HG02981 (cell line): ENCODE results near the gene HK3.

Experiments
- ATAC-seq: cut with Tn5 transposase; IDR thresholded peaks from one replicate; pipeline ENCODE4 v1.9.1; 2021; ENCODE audit warnings: mild to moderate bottlenecking, moderate library complexity; ENCODE audit not compliant: unreplicated experiment

The HK3 gene

GRCh38 chr5:176851380-176851779 is 47.8 kb downstream of the HK3 start:
- ATAC-seq = no peak

- no peak for ATAC-seq
Measured at GRCh38 chr5:176850371-176851245, 48.5 kb downstream of the HK3 start.

DNA sequence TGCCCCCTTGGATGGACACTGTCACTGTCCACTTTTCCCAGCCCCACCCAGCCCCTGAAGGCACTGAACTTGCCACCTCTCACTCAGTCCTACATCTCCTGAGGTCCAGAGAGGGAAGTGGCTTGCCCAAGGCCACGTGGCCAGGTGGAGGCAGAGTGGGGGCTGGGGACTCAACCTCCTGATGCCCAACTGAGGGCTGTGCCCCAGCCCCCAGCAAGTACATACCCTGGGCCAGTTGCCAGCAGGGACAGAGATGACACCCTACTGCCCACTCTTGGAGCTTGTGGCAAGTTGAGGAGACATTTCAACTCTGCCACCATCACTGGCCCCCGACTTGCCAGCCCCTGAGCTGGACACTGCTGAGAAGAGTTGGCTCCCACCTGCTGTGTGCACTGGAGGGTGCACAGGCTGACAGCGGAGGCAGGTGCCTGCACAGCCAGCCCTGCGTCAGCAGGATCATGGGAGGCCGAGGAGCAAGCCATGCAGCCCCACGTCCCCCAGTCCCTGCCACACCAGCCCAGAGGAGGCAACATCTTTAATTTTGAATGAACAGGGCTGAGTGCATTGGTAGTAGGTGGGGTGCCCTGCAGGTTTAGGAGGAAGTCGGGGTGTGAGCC is 49.4 kb downstream of the HK3 start:
- ATAC-seq = no peak

GRCh38 chr5:176848651-176849050 is 50.5 kb downstream of the HK3 start:
- no peak for ATAC-seq

- ATAC-seq = no peak
Measured at GRCh38 chr5:176847726-176848290, 51.3 kb downstream of the HK3 start.

GRCh38 chr5:176847148-176847547 is 52.0 kb downstream of the HK3 start:
- ATAC-seq = no peak

DNA sequence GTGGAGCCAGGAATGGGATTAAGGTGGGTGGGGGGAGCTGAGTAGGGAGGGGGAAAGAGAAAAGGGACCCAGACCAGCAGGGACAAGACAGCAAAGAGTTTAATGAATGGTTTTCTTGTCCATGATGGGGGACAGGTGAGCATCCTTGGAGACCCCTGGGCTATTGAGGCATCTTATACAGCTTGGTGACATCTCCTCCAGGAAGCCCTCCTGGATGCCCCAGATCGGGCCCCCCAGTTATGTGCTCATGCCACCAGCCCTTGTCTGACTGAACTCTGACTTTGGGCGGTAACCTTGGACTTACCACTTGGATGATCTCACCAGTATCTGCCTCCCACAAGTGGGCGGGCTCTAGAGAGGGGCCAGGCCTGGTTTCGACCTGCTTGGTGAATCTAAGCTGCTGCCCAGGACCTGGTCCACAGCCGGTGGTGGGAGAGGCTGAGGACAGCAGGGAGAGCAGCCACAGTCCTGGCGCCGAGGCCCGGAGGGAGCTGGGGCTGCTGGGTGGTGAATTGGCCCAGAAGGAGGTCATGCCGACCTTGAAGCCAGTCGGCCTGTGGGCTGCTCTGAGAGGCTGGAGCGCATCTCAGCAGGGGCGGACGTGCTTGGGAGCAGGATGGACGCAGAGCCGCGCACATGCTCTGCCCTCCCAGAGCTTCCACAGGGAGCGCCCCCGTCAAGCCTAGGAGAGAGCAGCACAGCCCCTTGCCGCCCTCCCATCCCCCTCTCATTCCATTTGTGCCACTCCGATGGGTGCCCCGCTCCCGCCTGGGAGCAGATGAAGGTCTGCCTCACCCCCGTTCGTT is 52.6 kb downstream of the HK3 start:
- ATAC-seq = no peak

- no peak for ATAC-seq
Measured at GRCh38 chr5:176845392-176845713, 53.8 kb downstream of the HK3 start.

- no peak for ATAC-seq
Measured at GRCh38 chr5:176844706-176845391, 54.3 kb downstream of the HK3 start.

- ATAC-seq = no peak
Measured at GRCh38 chr5:176844281-176844680, 54.9 kb downstream of the HK3 start.

GRCh38 chr5:176843673-176844072 is 55.5 kb downstream of the HK3 start:
- ATAC-seq = no peak

- no peak for ATAC-seq
Measured at GRCh38 chr5:176837707-176838115, 61.4 kb downstream of the HK3 start.

DNA sequence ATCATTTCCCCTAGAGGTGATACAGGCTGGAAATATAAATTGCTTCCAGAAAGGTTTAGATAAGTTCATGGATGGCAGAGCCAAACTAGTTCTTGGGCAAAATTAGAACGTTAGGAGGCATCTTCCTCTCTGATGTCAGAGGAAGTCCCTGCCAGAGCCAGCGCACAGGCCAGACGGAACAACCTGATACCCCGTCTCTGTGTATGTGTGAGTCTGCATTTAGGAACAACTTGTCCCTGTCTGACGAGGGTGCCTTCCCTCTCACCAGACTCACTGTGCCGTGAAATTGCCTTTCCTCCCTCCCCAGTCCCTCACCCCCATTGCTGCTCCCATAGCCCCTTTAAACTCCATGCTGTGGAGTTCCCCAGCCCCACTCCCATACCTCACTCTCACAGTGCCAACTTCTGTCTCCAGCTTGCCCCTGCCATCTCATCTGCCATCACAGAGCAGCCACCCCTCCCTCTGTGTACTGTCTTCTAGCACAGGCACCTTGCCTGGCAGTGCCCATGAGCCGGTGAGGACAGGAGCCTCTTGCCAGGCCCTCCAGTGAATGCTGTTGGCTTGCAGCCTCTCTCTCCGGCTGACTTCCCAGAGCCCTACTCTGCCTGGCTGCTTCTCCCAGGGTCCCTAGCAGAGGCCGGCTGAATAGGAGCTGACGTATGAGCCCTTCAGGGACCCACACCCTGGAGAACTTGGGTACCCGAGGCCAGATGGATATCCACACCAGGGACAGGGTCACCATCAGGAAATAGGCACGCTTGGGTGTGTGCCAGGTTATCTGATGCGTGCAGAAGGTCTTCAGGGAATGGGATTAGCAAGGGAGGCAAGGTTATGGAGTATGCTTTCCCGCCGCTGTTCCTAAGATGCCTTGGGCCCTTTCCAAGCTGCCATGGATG is 62.1 kb downstream of the HK3 start:
- ATAC-seq = no peak

DNA sequence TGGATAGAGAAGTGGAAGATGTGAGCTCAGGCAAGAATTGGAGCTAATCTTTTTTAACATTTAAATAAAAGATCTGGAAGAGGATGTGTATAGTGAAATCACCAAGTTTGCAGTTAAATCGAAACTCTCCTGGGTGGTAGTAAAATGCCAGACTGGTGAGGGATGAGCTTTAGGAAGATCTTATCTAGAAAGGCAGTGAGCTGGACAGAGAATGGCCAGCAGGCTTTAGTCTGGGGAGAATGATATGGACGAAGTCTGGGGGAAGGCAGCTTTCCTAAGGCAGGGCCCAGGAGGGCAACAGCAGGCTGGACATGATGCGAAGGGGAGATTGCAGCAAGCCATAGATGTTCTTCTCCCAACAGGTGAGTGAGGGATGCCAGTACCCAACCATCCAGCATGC is 63.2 kb downstream of the HK3 start:
- no peak for ATAC-seq

- ATAC-seq = no peak
Measured at GRCh38 chr5:176833286-176833685, 65.9 kb downstream of the HK3 start.

DNA sequence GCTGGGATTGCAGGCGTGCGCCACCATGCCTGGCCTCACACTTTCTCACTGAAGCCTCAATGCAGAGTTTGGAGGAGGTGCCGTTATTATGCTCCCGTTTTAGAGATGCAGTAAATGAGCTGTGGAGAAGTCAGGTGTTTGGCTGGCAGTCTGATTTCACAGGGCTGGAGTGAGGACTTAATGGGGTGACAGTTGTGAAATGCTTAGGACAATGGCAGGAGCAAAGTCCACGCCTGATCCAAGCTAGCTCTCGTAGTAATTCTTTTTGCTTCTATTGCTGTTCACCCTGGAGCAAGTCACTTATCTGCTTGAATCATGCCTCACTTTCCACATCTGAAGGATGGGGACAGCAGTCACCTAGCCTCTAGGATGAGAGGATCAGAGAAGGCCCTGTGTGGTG is 67.0 kb downstream of the HK3 start:
- no peak for ATAC-seq

- no peak for ATAC-seq
Measured at GRCh38 chr5:176831425-176831824, 67.7 kb downstream of the HK3 start.

DNA sequence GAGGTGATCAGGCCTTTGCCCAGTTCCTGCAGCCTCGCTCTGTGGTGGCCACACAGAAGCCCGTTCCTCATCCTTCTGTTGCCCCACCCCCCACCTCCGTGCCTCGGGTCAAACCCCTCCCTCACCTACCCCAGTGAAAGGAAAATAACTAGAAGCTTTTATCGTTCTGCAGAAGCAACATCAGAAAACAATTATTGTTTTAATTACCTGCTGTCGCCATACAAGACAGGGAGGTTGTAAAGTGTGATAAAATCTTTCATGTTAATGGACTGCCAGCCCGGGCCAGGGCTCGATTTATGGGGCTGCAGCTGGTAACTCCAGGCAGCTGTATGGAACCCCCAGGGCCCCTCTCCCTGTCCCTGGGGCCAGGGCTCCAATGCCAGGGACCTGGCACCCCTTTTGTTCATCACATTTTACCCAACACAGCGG is 68.1 kb downstream of the HK3 start:
- no peak for ATAC-seq
